Breast epithelium (tissue), 4 donors: ENCODE results near the gene FGGY. TPM values are rescaled to one million over a fixed set of nuclear protein-coding genes. Genes with fewer than 3 reads are reported as not detected.
A peak's percentile ranks its signal among the peaks of the same experiment; 100 is the strongest.

Source experiments
- DNase-seq, 2 donors: peaks; one replicate each; pipeline ENCODE4 v3.0.0-alpha.2; 2019; ENCODE audit warnings: low spot score in 2 of 2
- H3K27ac ChIP-seq, 2 donors: fragments of 200-600 bp; sonication (generic) in 1 of 2; one replicate each; pipeline ENCODE4 v1.5.1; 2016 to 2019; ENCODE audit warnings: mild to moderate bottlenecking in 1 of 2
- H3K27me3 ChIP-seq, 2 donors: fragments of 200-600 bp; sonication (generic) in 1 of 2; one replicate each; pipeline versions ENCODE4 v1.5.1 to v1.6.0; 2017 to 2019; ENCODE audit warnings: control low read depth in 1 of 2, mild to moderate bottlenecking in 1 of 2
- H3K36me3 ChIP-seq: fragments of 200-600 bp; one replicate; pipeline ENCODE4 v1.5.1; 2019
- H3K4me1 ChIP-seq, 2 donors: fragments of 200-600 bp; sonication (generic); one replicate each; pipeline ENCODE4 v1.5.1; 2016 to 2019; ENCODE audit warnings: control low read depth in 1 of 2
- H3K4me3 ChIP-seq, 3 donors: fragments of 200-600 bp; sonication (generic); 1 replicate in 2 of 3; 2 replicates in 1 of 3; pipeline ENCODE4 v1.5.1; 2016 to 2019; ENCODE audit warnings: mild to moderate bottlenecking in 3 of 3, moderate library complexity in 2 of 3
- H3K9me3 ChIP-seq, 2 donors: fragments of 200-600 bp; sonication (generic) in 1 of 2; one replicate each; pipeline ENCODE4 v1.5.1; 2016 to 2019; ENCODE audit warnings: control low read depth in 1 of 2
- CTCF ChIP-seq, 3 donors: fragments of 450-650 bp; IDR thresholded peaks; one replicate each; pipeline ENCODE4 v1.5.1; 2016 to 2017; ENCODE audit warnings: antibody characterized with exemption in 3 of 3, mild to moderate bottlenecking in 3 of 3, moderate library complexity in 3 of 3
- POLR2A ChIP-seq: fragments of 450-650 bp; IDR thresholded peaks from one replicate; pipeline ENCODE4 v1.6.1; 2016; ENCODE audit warnings: antibody characterized with exemption, mild to moderate bottlenecking, moderate library complexity
- POLR2AphosphoS5 ChIP-seq, 3 donors: sonication (generic); formaldehyde crosslinking; IDR thresholded peaks; one replicate each; pipeline ENCODE4 v1.6.1; 2017; ENCODE audit warnings: antibody characterized with exemption in 3 of 3
- intact Hi-C: fragments of 100-400 bp; cut with DNase I; formaldehyde crosslinking; loops from one replicate; pipeline ENCODE4 v1.15.1; 2023; ENCODE audit warnings: low total_unique reads
- total RNA-seq, 3 donors: library from RNA; depleted of rRNA; stranded (reverse); fragments of >200 nt; gene quantifications; one replicate each; pipeline ENCODE4 v1.1.0, GENCODE V29; 2016

FGGY gene
- total RNA-seq, 3 donors from 2014 or later: 16.2 to 50.3 (median 29.2) TPM

- no peaks in the 10 kb centered on the region for H3K36me3 ChIP-seq
- H3K27me3 ChIP-seq: no peaks in the 10 kb centered on the region
- no peaks in the 10 kb centered on the region for H3K9me3 ChIP-seq
- intact Hi-C loops: no loop called here
- H3K27ac ChIP-seq: peak overlapping the region in 1 of 2 donors; percentile 41
- no peak for DNase-seq
- H3K4me1 ChIP-seq: peaks cover 0 to 4% of the 10 kb centered on the region in 2 donors
- H3K4me3 ChIP-seq: no peak overlapping the region
- TF ChIP-seq POLR2A (no peak), POLR2AphosphoS5 (IDR thresholded peaks at IDR 0.05) (no peak), CTCF (IDR thresholded peaks at IDR 0.05) (no peak)
These were observed 30.5 kb upstream of the FGGY start for GRCh38 chr1:59266180-59266926.

- Histone ChIP-seq H3K36me3 (no peaks in the 10 kb centered on the region), H3K4me3 (no peak overlapping the region), H3K9me3 (no peaks in the 10 kb centered on the region), H3K27me3 (no peaks in the 10 kb centered on the region), H3K27ac (peak overlapping the region in 1 of 2 donors; percentile 41), H3K4me1 (no peaks in the 10 kb centered on the region)
- TF ChIP-seq CTCF (IDR thresholded peaks at IDR 0.05) (no peak), POLR2AphosphoS5 (IDR thresholded peaks at IDR 0.05) (no peak), POLR2A (no peak)
- intact Hi-C loops: no loop called here
- no peak for DNase-seq
These were observed 30.0 kb upstream of the FGGY start for GRCh38 chr1:59266927-59267293.

- intact Hi-C loops: no loop called here
- Histone ChIP-seq H3K4me3 (no peak overlapping the region), H3K9me3 (no peaks in the 10 kb centered on the region), H3K27ac (no peak overlapping the region), H3K36me3 (no peaks in the 10 kb centered on the region), H3K4me1 (no peaks in the 10 kb centered on the region), H3K27me3 (no peaks in the 10 kb centered on the region)
- no peak for DNase-seq
- no peak for TF ChIP-seq POLR2AphosphoS5 (IDR thresholded peaks at IDR 0.05)
These were observed 28.5 kb upstream of the FGGY start for GRCh38 chr1:59268406-59268805.

GRCh38 chr1:59271561-59272260 lies 25.2 kb upstream of the FGGY start:
- H3K36me3 ChIP-seq: no peaks in the 10 kb centered on the region
- H3K9me3 ChIP-seq: no peaks in the 10 kb centered on the region
- H3K27me3 ChIP-seq: no peaks in the 10 kb centered on the region
- DNase-seq: no peak
- H3K4me1 ChIP-seq: no peaks in the 10 kb centered on the region
- H3K4me3 ChIP-seq: no peak overlapping the region
- no peak overlapping the region for H3K27ac ChIP-seq
- intact Hi-C loops: no loop called here
- no peak for TF ChIP-seq CTCF (IDR thresholded peaks at IDR 0.05)

- TF ChIP-seq POLR2A (no peak), POLR2AphosphoS5 (IDR thresholded peaks at IDR 0.05) (no peak), CTCF (IDR thresholded peaks at IDR 0.05) (no peak)
- intact Hi-C loops: no loop called here
- H3K4me1 ChIP-seq: no peaks in the 10 kb centered on the region
These were observed 24.4 kb upstream of the FGGY start for GRCh38 chr1:59272507-59272906.

More at GRCh38 chr1:59272507-59272906, 24.4 kb upstream of the FGGY start:
- Histone ChIP-seq H3K27me3 (no peaks in the 10 kb centered on the region), H3K27ac (no peak overlapping the region), H3K36me3 (no peaks in the 10 kb centered on the region), H3K9me3 (no peaks in the 10 kb centered on the region), H3K4me3 (no peak overlapping the region)
- no peak for DNase-seq
